NK-92 (cell line): ENCODE results near the gene STK32B.

Experiments used
- DNase-seq: peaks from one replicate; lab custom pipeline; 2025; ENCODE audit not compliant: unreplicated experiment; lab: John Stamatoyannopoulos, UW

STK32B gene

DNA sequence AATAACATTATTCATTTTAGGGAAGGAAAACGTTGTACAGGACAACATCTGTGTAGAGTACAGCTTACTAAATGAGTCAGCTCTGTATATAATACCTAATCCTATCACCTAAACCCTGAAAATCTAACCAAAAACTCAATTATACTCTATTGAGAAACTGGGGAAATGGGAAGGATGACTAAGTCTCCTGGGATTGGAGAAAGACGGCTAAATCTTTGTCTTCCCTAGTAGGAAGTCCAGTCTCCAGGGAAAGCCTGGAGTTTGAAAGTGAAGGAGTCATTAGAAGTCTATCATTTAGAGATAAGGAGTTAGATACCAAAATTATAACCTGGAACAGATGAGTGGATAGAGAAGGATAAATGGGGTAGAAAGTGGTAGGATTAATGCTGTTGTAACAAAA lies 286.5 kb downstream of the STK32B start:
- DNase-seq = no peak

DNA sequence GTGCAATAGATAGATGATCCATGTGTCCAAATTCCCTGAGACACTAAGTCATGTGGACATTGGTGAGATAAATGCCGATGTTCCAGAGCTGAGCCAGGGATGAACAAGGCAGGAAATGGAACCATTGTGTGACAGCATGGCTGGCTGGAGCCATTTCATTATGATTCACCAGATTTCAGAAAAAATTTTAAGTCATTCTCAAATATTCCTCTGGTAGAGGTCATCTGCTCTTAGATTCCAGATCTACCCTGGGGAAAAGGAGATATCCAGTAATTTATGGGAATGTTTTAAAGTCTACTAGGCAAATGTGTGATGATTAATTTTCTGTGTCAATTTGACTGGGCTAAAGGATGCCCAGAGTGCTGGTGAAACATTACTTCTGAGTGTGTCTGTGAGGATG lies 287.3 kb downstream of the STK32B start:
- no peak for DNase-seq

DNA sequence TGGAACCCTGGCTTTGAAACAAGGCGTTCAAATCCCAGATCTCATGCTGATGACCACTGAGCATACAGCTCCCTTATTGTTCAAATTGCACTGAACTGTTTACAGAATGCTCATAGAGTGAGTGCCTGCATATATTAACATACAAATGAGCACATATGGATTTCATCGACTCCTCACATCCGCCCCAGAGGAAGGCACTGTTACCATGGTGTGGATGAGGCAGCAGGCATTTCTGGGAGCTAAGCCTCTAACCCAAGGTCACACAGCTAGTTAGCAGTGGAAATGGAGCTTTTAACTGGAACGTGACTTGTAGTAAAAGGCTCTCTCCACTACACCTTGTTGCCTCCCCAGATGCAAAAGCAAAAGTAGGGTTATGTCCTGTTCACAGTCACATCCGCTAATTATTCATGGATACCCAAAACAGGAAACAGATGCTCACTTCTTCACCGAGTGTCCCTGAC lies 289.7 kb downstream of the STK32B start:
- DNase-seq = no peak

DNA sequence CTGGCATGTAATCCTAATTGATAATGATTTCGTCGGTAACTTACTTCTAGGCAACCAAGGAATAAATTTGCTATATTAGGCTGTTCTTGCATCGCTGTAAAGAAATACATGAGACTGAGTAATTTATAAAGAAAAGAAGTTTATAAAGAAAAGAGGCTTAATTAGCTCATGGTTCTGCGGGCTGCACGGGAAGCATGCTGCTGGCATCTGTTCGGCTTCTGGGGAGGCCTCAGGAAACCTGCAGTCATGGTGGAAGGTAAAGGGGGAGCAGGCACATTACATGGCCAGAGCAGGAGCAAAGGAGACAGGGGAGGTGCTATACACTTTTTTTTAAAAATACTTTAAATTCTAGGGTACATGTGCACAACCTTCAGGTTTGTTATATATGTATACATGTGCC lies 290.2 kb downstream of the STK32B start:
- DNase-seq = no peak

DNA sequence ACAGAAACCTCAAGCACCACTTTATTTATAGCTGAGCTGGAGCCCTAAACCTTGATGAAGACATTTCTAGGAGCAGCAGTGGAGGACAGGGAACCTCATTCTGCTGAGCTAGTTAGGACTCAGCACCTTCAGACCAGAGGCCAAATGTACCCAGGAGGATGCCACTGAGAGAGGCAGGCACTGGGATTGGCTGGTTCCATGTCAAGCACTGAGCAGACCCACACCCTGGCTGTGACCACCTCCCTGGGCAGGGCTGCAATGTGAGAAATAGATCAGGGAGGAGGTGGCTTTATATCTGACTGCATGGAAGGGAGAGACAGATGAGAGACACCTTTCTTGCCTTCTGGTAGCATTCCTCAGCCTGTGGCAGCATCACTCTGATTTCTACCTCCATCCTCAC lies 304.6 kb downstream of the STK32B start:
- DNase-seq = no peak

DNA sequence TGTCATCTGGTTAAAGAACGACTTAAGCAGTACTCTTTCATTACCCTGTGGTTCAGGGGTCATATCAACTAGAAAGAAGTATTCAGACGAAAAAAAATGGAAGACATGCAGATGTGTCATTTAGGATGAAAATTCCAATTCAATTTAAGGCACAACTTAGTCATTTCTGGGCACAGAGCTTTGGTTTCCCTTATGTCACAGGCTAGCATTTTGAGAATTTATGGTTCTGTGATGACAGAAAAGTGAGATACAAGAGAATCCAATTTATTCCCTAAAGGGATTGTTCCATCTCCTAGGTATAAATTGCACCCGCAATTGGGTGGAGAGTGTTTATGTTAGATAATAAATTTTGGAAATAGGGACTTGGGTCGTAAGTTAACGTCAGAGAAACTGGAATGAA lies 306.6 kb downstream of the STK32B start:
- no peak for DNase-seq

DNA sequence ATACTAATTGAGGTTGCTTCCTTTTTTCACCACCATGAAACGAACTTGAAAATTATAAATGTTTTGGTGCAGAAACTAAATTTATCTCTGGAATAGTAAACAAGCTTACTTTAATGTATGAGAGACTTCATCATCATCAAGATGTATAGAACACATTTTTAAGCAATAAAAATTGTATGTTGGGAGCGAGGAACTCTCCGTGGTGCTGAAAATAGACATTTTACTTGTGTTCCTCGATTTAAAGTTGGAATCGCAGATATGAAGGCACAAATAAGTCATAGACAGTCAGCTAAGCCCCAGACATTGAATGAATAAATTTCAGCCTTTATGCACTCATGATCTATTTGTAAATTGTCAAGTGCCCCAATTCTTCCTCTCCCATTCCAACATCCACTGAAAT lies 310.7 kb downstream of the STK32B start:
- no peak for DNase-seq

DNA sequence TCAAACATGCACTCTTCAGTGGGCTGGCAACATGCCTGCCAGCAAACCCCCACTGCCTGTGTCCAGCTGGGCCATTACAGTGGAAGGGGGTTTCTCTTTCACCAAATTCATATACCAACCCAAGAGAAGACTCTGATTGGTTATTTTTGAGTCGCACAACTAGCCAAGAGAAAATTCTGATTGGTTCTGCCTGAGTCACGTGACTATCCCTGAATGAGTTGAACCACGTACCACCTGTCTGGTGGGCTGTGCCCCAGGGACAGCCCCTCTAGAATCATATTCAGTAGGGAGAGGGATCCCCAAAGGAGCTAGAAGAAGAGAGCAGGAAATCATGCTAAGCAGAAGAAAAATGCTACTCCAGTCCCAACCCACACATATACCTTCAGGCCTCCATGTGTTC lies 313.1 kb downstream of the STK32B start:
- no peak for DNase-seq

DNA sequence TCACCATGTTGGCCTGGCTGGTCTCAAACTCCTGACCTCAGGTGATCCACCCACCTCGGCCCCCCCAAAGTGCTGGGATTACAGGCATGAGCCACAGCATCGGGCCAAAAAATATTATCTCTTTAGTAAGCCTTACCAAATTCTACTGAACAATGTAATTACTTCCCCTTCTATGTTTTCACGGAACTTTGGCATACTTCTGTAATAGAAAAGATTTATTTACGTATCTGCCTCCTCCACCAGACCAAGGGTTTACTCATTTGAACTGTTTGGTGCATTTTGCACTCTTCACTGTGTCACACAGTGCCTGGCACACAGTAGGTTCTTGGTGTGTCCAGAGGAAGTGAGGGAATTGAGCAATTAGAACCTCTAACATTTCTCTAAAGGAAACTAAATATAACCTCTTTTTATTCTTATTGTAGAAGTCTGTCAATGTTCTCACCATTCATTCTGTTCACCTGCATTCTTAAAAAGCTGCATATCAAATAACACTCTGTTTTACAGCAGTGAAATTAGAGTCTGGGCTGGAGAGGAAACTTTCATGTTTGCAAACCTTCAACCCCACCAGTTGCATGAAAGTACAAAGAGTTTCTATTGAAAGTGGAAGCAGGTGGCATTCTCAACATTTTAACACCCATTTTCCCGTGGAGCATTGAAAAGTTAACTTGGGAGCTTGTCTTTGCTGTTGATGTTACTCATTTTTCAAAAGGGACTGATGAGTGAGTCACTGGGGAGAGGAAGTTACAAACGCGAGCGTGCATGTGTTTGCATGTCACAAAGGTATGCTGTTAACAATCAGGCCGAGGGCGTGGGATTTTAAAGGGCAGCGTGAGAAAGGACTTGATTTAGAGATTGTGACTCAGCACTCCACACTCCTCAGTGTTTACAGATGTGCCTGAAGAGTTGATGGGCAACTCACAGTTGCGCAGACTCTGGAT lies 314.1 kb downstream of the STK32B start:
- DNase-seq = no peak

DNA sequence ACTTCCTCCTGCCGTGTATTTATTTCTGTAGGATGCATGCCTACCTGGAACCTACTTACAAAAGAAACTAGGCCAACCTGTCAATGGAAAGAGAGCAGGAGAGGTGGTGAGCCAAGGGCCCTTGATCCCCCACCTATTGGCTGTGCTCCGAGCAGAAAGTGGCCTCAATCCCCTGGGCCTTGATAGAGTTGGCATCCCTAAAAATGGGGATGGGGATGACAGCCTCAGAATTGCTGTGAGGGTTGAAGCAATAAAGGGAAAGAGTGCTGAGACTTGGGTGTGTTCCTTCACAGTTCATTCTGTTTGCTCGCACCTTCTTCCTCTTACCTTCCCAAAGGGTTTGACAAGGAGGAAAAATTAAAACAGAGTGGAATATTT lies 314.7 kb downstream of the STK32B start:
- no peak for DNase-seq

DNA sequence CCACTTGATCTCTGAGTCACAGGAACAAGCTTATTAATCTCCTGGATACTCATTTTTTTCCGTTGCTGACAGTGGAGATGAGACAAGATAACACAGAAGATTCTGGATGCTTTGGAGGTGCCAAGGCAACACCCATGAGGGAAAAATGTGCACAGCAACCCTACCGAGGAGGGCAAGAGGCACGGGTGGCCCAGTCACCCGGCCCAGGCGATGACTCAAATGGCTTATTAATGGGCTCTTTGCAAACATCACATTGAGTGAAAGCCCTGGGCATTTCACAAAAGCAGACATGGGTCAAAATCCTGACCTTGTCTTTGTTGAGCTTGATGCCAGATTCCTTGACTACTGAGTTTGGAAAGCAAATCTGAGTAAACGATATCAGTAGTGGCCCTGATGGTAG lies 315.1 kb downstream of the STK32B start:
- no peak for DNase-seq

DNA sequence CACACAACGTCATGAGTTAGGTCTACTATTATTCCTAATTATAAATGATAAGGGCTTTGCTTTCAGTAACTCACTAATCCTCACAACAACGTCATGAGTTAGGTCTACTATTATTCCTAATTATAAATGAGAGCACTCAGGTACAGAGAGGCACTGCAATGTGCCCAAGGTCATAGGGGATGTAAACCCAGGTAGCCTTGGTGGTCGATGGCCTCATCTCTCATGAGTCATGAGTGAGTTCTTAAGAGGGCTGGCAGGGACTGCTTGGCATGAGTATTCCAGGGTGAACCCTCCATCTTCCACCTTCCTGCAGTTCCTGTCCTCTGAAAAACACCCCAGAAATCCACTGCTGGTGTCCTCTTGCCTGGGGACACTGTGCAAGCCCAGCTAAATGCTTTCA lies 317.1 kb downstream of the STK32B start:
- DNase-seq = no peak

DNA sequence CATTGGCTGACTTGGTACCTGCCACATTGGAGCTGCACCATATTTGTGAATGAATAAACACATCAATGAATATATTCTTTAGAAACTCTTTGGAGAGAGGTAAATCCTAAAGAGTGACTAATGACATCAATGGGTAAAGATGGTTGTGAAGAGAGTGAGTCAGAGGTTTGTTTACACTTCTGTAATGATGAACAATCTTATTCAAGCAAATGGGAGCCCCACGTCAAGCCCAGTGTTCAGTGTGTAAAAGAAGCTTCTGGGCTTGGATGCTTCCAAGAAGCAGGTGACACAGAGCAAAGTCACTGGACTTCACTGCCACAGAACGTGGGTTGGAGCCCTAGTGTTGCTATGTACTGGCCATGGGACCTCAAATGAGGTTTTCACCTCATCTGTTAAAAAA lies 319.0 kb downstream of the STK32B start:
- no peak for DNase-seq

DNA sequence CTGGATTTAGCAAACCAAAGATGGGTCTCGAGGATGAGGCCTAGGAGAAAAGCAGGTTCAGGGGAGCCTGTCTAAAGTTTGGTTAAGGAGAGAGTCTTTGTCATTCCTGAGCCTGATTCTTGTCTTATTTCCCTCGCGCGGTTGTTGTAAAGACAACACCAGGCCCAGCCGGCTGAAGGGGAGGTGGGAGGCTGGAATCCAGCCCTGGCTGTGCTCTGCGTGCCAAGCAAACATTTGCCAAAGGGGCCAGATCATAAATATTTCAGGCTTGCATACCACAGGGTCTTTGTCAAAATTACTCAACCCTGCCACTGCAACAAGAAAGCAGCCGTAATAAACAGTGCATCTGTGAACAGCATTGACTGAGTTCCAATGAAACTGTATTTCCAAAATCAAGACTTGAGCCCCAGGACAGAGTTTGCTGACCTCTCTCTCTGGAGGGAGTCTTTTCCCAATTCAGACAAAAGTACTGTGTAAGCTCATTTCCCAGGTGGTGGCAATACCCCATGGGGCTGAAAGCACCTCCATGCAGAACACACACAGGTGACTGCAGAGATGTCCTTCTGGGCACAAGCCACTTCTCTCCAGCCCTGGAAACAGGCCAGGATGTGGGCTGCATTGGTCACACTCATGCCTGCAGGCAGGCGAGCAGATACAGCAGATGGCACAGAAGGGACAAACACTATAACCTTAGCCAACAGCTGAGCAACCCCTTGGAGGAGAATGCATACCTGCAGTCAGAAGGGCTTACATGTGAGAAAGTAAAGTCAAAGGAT lies 320.3 kb downstream of the STK32B start:
- DNase-seq = no peak

DNA sequence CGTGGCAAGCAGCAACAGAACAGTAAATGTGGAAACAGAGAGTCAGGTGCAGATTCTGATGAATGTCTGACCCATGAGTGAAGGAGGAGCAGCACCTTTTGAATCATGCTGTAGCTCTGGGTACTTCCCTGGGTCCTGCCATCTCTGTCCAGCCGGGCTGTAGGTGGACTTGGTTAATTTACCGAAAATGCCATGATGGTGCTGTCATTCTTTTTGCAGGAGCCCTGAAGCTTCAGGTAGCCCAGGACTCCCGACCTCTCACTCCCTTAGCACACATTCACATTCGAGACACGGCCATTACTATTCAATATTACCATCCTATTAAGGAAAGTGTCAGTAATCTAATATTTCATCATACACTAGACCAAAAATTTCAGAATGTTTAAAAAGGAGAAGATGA lies 320.9 kb downstream of the STK32B start:
- DNase-seq = no peak

DNA sequence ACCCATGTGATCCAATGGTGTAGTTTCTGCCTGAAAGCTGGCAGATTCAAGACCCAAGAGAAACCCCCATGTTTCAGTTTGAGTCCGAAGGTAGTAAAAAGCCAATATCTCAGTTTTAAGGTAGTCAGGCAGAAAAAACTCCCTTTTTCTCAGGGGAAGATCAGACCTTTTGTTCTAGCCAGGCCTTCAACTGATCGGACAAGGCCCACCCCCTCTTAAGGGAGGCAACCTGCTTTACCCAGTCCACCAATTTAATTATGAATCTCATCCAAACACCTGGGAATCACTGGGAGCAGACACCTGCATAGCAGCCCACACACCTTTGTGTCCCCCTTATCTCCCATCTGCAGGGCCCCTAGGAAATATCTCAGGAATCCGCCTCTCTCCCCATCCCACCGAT lies 322.0 kb downstream of the STK32B start:
- no peak for DNase-seq

DNA sequence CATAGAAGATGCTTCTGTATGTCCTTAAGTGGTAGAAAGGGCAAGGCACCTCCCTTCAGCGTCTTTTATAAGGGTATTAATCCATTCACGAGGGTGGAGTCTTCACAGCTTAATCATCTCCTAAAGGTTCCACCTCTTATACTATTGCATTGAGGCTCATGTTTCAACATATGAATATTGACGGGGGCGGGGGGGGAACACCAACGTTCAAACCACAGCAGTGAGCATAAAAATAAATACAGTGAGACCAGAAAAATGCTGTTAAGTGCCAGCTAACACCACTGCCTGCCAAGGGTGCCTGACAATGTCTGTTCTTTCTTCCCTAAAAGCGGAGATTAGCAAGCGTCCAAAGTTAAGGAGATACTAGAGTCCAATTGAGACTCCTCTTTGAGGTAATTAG lies 323.3 kb downstream of the STK32B start:
- DNase-seq = no peak

DNA sequence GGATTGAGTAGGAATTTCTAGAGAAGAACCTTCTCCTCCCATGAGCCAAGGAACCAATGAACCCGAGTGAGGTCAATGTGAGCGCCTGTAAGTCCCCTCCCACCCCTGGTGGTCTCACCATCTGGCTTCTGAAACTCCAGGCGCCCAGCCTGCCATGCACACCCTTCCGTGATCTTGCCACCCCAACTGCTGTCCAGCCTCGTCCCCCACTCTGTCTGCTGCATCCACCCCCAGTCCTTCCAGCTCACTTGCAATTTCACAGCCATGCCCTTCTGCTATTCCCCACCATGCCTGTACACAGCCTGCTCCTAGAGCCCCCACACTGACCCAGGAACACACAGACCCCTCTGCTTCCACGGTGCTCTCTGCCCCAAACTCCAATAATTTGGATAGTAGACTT lies 323.7 kb downstream of the STK32B start:
- DNase-seq = no peak

DNA sequence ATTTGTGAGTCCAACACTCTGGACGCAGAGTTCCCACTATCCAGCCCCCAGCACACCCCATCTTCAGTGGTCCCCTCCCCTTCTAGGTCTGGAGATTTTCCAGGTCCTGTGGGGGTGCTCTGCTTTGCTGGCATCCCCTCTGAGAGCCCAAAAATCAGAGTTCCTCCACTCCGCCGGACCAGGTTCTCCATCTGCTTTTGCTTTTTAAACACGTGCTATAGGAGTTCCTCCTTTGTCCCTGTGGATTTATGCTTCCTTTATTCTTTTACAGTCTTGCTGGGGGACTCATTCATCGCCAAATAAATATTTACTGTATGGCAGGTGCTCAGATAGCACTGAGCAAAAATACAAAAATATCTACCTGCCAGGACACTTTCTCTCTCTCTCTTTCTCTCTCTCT lies 324.7 kb downstream of the STK32B start:
- DNase-seq = no peak

DNA sequence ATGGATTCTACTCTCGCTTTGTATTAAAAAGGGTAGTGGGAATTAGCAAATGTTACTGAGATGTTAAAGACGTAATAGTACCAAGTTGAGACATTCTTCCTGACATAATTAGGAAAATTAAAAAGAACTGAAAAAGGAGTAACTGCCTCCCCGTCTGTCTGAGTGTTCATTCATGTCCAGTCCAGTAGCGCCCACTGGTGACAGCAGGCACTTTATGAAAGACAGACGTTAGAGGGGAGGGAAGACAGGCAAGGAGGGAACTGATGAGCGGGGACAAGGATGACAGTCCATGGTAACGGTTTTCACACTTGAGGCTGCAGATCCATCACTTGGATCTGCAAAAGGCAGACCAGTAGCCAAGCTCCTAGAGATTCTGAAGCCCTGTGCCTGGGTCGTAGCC lies 326.7 kb downstream of the STK32B start:
- no peak for DNase-seq

DNA sequence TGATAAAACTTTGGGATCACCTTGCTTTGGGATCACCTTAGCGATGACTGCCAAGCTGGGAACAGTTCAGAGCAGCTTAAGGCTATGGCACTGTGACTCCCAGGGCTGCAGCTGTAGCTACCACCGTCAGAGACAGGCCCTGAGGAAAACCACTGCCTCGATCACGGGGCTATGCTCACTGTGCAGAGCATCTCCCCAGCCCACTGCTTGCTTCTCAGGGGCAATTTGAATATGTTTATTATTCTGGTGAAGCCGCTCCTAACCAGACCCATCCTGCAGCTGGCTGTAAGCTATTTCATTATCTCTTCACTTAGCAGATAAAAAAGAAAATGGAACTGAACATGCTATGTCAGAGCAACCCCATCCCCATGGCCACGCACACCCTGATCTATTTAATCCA lies 328.6 kb downstream of the STK32B start:
- DNase-seq = no peak

DNA sequence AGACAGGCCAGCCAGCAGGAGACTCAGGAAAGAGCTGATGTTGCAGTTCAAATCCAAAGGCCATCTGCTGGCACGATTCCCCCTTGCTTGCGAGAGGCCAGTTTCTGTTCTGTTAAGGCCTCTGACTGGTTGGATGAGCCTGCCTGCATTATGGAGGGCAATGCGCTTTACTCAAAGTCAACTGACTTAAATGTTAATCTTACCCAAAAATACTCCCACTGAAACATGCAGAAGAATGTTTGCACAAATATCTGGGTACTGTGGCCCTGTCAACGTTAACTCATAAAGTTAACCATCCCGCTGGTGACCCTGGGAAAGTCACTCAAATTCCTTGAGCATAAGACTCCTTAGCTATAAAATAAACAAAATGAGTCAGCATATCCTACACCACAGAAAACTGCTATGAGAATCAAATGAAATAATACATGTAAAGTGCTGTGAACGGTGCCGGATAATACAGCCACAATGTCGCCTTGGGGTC lies 330.7 kb downstream of the STK32B start:
- no peak for DNase-seq
